ENCODE measurements around the gene FOXN1. TPM values are rescaled to one million over a fixed set of nuclear protein-coding genes. Genes with fewer than 3 reads are reported as not detected.
"Not testable (repeated sequence)": the region's sequence is repeated elsewhere in the genome, so short reads cannot be mapped to it uniquely, and the experiment has no call there.

Gene FOXN1
- total and polyA plus RNA-seq, 2 experiments from 2014 or later: 0.87 TPM; not detected in 1

DNA sequence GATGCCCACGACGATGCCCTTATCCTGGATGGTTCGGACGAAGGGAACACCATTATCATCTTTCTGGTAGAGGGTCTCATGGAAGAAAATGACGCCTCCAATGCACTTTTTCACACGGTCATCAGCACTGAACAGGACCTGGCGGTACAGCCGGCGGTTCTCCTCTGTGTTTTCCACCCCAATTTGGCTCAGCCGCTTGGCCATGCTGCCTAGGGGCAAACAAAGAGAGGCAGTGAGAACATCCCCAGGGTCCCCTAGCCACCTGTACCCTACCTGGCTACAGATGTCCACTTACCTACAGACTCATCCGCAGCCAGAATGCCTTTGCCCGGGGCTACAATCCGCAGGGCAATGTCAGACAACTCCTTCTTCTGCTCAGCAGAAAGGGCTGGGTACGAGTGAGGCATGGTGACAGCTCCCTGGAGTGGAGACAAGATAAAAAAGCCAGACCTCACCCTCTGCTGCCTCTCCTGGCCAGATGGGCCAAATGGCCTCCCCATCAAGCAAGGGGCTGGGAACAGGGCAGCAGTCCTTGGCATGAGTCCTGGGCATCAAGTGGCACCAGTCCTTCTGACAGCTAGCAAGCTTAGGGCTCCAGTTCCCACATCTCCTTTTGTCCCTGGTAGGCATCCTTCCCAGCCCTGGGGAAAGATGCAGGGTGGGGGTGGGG lies 69.1 kb downstream of the FOXN1 start:
- 89% methylated on average over 14 of the region's 14 CpGs for WGBS (ENCODE audit: low lambda C conversion rate, missing lambda C conversion rate)

DNA sequence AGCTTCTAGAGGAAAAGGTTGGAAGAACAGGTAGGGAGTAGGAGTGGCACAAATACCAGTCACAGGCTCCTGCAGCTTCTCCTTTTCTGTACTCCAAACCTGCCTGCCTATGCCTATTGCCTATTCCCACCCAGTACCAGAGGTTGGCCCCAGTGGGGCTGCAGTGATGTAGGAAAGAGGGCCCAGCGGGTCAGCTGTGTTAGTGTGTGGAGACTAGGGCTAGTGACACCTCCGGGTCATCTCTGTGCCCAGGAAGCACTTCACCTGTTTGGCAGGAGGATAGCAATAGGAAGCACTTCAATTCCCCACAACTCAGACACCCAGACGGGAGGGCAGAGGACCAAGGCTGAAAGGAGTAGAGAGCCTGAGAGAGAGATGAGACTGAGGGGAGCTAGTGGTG lies 69.9 kb downstream of the FOXN1 start:
- peaks cover 12% of the 10 kb centered on the region for H3K4me1 ChIP-seq (ENCODE audit: insufficient read depth)
- H4K20me1 ChIP-seq (ENCODE audit: insufficient read depth, poor library complexity, severe bottlenecking); H3K79me2 ChIP-seq; H3K4me3 ChIP-seq; H2AFZ ChIP-seq; H3K4me2 ChIP-seq; H3K9me3 ChIP-seq (ENCODE audit: low read depth); H3K27ac ChIP-seq; H3K36me3 ChIP-seq (replicated peaks; ENCODE audit: insufficient read depth, low read depth); DNase-seq (ENCODE audit: low spot score); H3K27me3 ChIP-seq; H3K9me2 ChIP-seq (replicated peaks; ENCODE audit: insufficient read depth): not testable (repeated sequence)
- WGBS (ENCODE audit: low lambda C conversion rate, missing lambda C conversion rate): 87% methylated on average over 3 of the region's 3 CpGs

More for the DNA sequence above, 69.1 kb downstream of the FOXN1 start:
- DNase-seq (ENCODE audit: low spot score): no peak
- Histone ChIP-seq H3K27ac (no peak overlapping the region), H3K9me2 (replicated peaks; ENCODE audit: insufficient read depth) (no peaks in the 10 kb centered on the region), H3K4me3 (no peak overlapping the region), H3K36me3 (replicated peaks; ENCODE audit: insufficient read depth, low read depth) (no peaks in the 10 kb centered on the region), H4K20me1 (ENCODE audit: insufficient read depth, poor library complexity, severe bottlenecking) (no peaks in the 10 kb centered on the region), H3K9me3 (ENCODE audit: low read depth) (no peaks in the 10 kb centered on the region), H3K4me1 (ENCODE audit: insufficient read depth) (peaks cover 12% of the 10 kb centered on the region), H3K79me2 (peaks cover 6% of the 10 kb centered on the region), H3K27me3 (no peaks in the 10 kb centered on the region), H2AFZ (no peak overlapping the region), H3K4me2 (no peak overlapping the region)
- TF ChIP-seq EZH2 (IDR thresholded peaks at IDR 0.05; ENCODE audit: borderline replicate concordance): no peak
- TF ChIP-seq, protein P1, sequence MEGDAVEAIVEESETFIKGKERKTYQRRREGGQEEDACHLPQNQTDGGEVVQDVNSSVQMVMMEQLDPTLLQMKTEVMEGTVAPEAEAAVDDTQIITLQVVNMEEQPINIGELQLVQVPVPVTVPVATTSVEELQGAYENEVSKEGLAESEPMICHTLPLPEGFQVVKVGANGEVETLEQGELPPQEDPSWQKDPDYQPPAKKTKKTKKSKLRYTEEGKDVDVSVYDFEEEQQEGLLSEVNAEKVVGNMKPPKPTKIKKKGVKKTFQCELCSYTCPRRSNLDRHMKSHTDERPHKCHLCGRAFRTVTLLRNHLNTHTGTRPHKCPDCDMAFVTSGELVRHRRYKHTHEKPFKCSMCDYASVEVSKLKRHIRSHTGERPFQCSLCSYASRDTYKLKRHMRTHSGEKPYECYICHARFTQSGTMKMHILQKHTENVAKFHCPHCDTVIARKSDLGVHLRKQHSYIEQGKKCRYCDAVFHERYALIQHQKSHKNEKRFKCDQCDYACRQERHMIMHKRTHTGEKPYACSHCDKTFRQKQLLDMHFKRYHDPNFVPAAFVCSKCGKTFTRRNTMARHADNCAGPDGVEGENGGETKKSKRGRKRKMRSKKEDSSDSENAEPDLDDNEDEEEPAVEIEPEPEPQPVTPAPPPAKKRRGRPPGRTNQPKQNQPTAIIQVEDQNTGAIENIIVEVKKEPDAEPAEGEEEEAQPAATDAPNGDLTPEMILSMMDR (IDR thresholded peaks at IDR 0.05; ENCODE audit: poor library complexity): no peak
- no peak for TF ChIP-seq EZH2phosphoT487 (IDR thresholded peaks at IDR 0.05; ENCODE audit: low read depth, severe bottlenecking, unreplicated experiment)

DNA sequence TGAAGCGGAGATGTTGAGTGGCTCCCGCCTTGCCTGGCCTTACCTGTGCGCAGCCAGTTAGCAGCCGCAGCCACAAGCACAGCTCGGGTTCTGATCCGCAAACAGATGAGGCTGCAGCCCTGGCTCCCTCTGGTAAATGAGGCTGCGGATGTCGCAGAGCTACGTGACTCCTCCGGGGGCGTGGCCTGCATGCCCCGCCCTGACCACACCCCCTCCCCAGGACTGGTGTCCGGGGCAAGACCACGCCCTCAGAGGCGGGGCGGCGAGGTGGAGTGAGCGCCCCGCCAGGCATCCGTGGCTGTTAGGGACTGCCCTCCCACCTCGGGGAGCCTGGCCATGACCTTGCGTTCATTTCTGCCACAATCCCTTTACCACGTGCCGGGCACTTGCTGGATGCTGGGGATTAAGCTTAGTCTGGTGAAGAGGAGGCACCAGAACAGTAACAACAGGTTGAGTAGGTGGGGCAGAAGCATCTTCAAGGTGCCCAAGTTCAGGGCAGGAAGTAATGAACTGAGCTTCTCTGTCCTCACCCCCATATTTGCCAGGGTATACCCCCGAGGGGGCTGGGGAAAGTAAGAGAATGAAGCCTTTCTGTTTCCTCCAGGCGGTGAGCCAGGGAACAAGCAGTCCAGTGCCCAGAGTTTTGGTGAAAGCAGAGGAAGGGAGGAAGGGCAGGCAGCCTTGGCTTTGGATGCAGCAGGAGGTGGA lies 70.8 kb downstream of the FOXN1 start, which contains the start of gene ALDOC:
Gene ALDOC, minus strand, starts transcription at position 138 of the 708 bp plus-strand sequence. CDS start 1,363 bp downstream, outside the sequence.
- H3K4me3 ChIP-seq: no peak within 1 kb of the TSS
- H3K27ac ChIP-seq: no peak within 1 kb of the TSS
- H3K9me2 ChIP-seq (replicated peaks; ENCODE audit: insufficient read depth): no peaks in the 10 kb centered on the region
- H2AFZ ChIP-seq: no peak within 1 kb of the TSS
- peaks cover 10% of the 10 kb centered on the region for H3K4me1 ChIP-seq (ENCODE audit: insufficient read depth)
- H3K9me3 ChIP-seq (ENCODE audit: low read depth): no peaks in the 10 kb centered on the region
- H3K27me3 ChIP-seq: no peaks in the 10 kb centered on the region
- no peak for TF ChIP-seq EZH2phosphoT487 (IDR thresholded peaks at IDR 0.05; ENCODE audit: low read depth, severe bottlenecking, unreplicated experiment)
- no peak for TF ChIP-seq EZH2 (IDR thresholded peaks at IDR 0.05; ENCODE audit: borderline replicate concordance)
- TF ChIP-seq, protein P1 (IDR thresholded peaks at IDR 0.05; ENCODE audit: poor library complexity): no peak
- H3K4me2 ChIP-seq: peak within 1 kb of the TSS; percentile 63
- no peaks in the 10 kb centered on the region for H3K79me2 ChIP-seq
- DNase-seq (ENCODE audit: low spot score): peak; percentile 97
- H3K36me3 ChIP-seq (replicated peaks; ENCODE audit: insufficient read depth, low read depth): no peaks in the 10 kb centered on the region
- no peaks in the 10 kb centered on the region for H4K20me1 ChIP-seq (ENCODE audit: insufficient read depth, poor library complexity, severe bottlenecking)
- WGBS (ENCODE audit: low lambda C conversion rate, missing lambda C conversion rate): 13% methylated on average over 26 of the region's 26 CpGs

DNA sequence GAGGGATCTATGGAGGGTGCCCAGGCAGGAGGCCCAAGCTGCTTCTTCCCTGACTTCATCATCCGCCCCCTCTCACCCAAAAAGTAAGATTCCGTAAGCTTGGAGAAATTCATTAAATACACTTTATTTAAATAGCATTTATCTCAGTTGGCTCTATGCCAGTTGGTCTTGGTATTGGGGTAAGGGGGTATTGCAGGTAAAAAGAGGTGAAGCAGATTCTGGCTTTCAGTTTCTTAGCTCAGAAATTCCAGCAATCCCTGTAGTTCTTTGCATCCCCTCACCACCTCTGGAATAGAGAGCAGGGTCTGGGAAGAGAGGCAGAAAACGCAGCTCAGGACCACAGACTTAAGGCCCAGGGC lies 71.3 kb downstream of the FOXN1 start:
- Histone ChIP-seq H3K4me2 (no peak overlapping the region), H3K4me3 (no peak overlapping the region), H3K9me3 (ENCODE audit: low read depth) (no peaks in the 10 kb centered on the region), H3K79me2 (no peaks in the 10 kb centered on the region), H3K36me3 (replicated peaks; ENCODE audit: insufficient read depth, low read depth) (no peaks in the 10 kb centered on the region), H3K9me2 (replicated peaks; ENCODE audit: insufficient read depth) (no peaks in the 10 kb centered on the region), H4K20me1 (ENCODE audit: insufficient read depth, poor library complexity, severe bottlenecking) (no peaks in the 10 kb centered on the region), H2AFZ (no peak overlapping the region), H3K4me1 (ENCODE audit: insufficient read depth) (peaks cover 5% of the 10 kb centered on the region), H3K27ac (no peak overlapping the region), H3K27me3 (no peaks in the 10 kb centered on the region)
- TF ChIP-seq EZH2 (IDR thresholded peaks at IDR 0.05; ENCODE audit: borderline replicate concordance) (no peak), EZH2phosphoT487 (IDR thresholded peaks at IDR 0.05; ENCODE audit: low read depth, severe bottlenecking, unreplicated experiment) (no peak)
- TF ChIP-seq, protein P1 (IDR thresholded peaks at IDR 0.05; ENCODE audit: poor library complexity): no peak
- no peak for DNase-seq (ENCODE audit: low spot score)
- 96% methylated on average over 3 of the region's 3 CpGs for whole genome bisulfite sequencing (ENCODE audit: low lambda C conversion rate, missing lambda C conversion rate)
